ENCODE data around the gene DPEP1.

- TF ChIP-seq EZH2phosphoT487 (IDR thresholded peaks at IDR 0.05; ENCODE audit: low read depth) (no peak), CTCF (IDR thresholded peaks at IDR 0.05; ENCODE audit: low read depth, low read length) (no peak)
These were observed 8.1 kb upstream of the DPEP1 start for GRCh38 chr16:89605186-89605970.
